Fibroblast of mammary gland (primary cell): Measurements from ENCODE around the gene FAM50A.
"Not testable (repeated sequence)": the region's sequence is repeated elsewhere in the genome, so short reads cannot be mapped to it uniquely, and the experiment has no call there.

Experiments
- DNase-seq: peaks from one replicate; pipeline ENCODE4 v3.0.0-alpha.2; 2010; ENCODE audit warnings: low read depth
- H3K4me3 ChIP-seq: 2 replicates; pipeline ENCODE4 v1.5.1; 2011; ENCODE audit warnings: low read depth, mild to moderate bottlenecking, low read length, moderate library complexity; ENCODE audit not compliant: control insufficient read depth
- TF ChIP-seq, protein P1 (sequence below): conservative IDR thresholded peaks from 2 replicates; pipeline ENCODE4 v1.5.1; 2011; ENCODE audit warnings: low read depth, low read length, inconsistent platforms; ENCODE audit not compliant: control insufficient read depth, insufficient read depth

FAM50A gene

DNA sequence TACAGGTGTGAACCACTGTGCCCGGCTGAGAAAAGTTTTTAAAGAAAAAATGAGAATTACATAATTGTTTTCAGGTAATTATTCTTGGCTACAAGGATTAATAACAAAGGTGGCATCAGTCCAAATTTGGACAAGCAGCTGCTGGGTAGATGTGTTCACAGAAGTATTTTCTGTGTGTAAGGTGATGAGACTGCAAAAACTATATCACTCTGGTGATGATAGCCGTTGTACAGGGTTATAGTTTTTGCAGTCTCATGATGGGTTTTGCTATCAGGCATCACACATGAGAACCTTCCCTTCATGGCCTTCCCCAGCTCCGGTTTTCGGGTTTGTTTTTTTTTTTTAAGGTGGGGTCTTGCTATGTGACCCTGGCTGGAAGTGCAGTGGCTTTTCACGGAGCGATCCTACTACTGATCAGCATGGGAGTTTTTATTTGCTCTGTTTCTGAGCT is 51.6 kb downstream of the FAM50A start:
- DNase-seq: no peak
- no peak overlapping the region for H3K4me3 ChIP-seq
- TF ChIP-seq, protein P1, sequence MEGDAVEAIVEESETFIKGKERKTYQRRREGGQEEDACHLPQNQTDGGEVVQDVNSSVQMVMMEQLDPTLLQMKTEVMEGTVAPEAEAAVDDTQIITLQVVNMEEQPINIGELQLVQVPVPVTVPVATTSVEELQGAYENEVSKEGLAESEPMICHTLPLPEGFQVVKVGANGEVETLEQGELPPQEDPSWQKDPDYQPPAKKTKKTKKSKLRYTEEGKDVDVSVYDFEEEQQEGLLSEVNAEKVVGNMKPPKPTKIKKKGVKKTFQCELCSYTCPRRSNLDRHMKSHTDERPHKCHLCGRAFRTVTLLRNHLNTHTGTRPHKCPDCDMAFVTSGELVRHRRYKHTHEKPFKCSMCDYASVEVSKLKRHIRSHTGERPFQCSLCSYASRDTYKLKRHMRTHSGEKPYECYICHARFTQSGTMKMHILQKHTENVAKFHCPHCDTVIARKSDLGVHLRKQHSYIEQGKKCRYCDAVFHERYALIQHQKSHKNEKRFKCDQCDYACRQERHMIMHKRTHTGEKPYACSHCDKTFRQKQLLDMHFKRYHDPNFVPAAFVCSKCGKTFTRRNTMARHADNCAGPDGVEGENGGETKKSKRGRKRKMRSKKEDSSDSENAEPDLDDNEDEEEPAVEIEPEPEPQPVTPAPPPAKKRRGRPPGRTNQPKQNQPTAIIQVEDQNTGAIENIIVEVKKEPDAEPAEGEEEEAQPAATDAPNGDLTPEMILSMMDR: no peak

DNA sequence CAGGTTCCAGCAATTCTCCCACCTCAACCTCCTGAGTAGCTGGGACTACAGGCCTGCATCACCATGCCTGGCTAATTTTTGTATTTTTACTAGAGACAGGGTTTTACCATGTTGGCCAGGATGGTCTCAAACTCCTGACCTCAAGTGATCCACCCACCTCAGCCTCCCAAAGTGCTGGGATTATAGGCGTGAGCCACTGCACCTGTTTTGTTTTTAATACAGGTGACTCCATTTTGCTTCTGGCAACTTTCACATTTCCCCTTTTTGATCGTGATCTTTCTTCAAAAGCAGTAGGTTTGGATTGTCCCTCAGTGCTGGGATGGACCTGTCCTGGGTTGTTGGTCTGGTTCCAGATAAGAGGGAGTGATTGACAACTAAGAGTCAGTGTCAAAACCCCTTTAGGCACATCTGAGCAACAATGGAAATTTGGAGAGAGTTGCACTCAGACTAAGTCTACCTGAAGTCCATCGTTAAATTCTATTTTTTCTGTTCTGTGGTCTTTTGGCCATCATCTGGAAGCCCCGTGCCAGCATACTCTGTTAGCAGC is 52.7 kb downstream of the FAM50A start:
- DNase-seq, H3K4me3 ChIP-seq: not testable (repeated sequence)
